Measurements from ENCODE around the gene GADD45A.

DNA sequence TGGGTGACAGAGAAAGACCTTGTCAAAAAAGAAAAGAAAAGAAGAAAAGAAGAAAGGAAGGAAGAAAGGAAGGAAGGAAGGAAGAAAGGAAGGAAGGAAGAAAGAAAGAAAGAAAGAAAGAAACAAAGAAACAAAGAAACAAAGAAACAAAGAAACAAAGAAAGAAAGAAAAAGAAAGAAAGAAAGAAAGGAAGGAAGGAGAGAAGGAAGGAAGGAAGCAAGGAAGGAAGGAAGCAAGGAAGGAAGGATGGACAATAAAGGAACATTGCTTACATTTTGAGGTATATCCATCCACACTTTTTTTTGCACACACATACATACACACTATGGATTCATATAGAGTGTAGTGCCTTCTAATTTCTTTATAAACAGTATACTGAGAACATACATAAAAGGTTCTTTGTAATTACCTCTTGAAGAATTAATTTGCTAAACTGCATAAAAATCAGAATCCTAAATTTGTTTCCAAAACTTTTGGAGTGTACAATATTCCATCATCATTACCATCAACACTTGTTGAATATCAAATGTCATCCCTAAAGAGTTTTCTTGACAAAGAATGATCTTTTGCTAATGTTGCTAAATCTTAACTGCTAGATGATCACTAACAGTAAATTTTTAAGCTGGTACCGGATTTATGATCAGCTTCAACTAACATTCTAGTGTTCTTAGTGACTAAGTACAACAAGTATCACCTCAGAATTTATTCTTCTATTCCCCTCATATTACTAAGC is 11.4 kb upstream of the GADD45A start:
- TF ChIP-seq ZNF433 (tag by site-specific recombination; IDR thresholded peaks at IDR 0.05; ENCODE audit: low read depth), result no peak
- TF ChIP-seq ZNF544 (tag by site-specific recombination; IDR thresholded peaks at IDR 0.05), result no peak
- TF ChIP-seq, protein P1, sequence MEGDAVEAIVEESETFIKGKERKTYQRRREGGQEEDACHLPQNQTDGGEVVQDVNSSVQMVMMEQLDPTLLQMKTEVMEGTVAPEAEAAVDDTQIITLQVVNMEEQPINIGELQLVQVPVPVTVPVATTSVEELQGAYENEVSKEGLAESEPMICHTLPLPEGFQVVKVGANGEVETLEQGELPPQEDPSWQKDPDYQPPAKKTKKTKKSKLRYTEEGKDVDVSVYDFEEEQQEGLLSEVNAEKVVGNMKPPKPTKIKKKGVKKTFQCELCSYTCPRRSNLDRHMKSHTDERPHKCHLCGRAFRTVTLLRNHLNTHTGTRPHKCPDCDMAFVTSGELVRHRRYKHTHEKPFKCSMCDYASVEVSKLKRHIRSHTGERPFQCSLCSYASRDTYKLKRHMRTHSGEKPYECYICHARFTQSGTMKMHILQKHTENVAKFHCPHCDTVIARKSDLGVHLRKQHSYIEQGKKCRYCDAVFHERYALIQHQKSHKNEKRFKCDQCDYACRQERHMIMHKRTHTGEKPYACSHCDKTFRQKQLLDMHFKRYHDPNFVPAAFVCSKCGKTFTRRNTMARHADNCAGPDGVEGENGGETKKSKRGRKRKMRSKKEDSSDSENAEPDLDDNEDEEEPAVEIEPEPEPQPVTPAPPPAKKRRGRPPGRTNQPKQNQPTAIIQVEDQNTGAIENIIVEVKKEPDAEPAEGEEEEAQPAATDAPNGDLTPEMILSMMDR (tag by site-specific recombination; IDR thresholded peaks at IDR 0.05), result no peak
- TF ChIP-seq, protein P2, sequence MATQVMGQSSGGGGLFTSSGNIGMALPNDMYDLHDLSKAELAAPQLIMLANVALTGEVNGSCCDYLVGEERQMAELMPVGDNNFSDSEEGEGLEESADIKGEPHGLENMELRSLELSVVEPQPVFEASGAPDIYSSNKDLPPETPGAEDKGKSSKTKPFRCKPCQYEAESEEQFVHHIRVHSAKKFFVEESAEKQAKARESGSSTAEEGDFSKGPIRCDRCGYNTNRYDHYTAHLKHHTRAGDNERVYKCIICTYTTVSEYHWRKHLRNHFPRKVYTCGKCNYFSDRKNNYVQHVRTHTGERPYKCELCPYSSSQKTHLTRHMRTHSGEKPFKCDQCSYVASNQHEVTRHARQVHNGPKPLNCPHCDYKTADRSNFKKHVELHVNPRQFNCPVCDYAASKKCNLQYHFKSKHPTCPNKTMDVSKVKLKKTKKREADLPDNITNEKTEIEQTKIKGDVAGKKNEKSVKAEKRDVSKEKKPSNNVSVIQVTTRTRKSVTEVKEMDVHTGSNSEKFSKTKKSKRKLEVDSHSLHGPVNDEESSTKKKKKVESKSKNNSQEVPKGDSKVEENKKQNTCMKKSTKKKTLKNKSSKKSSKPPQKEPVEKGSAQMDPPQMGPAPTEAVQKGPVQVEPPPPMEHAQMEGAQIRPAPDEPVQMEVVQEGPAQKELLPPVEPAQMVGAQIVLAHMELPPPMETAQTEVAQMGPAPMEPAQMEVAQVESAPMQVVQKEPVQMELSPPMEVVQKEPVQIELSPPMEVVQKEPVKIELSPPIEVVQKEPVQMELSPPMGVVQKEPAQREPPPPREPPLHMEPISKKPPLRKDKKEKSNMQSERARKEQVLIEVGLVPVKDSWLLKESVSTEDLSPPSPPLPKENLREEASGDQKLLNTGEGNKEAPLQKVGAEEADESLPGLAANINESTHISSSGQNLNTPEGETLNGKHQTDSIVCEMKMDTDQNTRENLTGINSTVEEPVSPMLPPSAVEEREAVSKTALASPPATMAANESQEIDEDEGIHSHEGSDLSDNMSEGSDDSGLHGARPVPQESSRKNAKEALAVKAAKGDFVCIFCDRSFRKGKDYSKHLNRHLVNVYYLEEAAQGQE (tag by site-specific recombination; IDR thresholded peaks at IDR 0.05), result no peak
